Measurements from ENCODE around the gene KANSL1L.

The KANSL1L gene

GRCh38 chr2:209993968-209994367 lies 177.2 kb downstream of the KANSL1L start:
- Histone ChIP-seq H3K27me3 (replicated peaks; ENCODE audit: insufficient read depth, low read length) (no peaks in the 10 kb centered on the region), H3K36me3 (replicated peaks; ENCODE audit: insufficient read depth, low read length) (no peaks in the 10 kb centered on the region), H3K4me1 (ENCODE audit: low read length) (no peaks in the 10 kb centered on the region), H3K27ac (ENCODE audit: low read length) (no peak overlapping the region), H3F3A (ENCODE audit: insufficient read depth, low read length) (no peaks in the 10 kb centered on the region), H4K20me1 (ENCODE audit: insufficient read depth, low read length) (no peaks in the 10 kb centered on the region), H3K4me3 (ENCODE audit: low read length) (no peak overlapping the region), H3K4me2 (ENCODE audit: low read depth, low read length) (no peak overlapping the region), H2AFZ (ENCODE audit: low read length) (no peak overlapping the region), H3K9me2 (replicated peaks; ENCODE audit: insufficient read depth, low read length) (no peaks in the 10 kb centered on the region), H3K79me2 (ENCODE audit: low read length) (no peaks in the 10 kb centered on the region), H3K9me3 (replicated peaks; ENCODE audit: insufficient read depth, low read length) (no peaks in the 10 kb centered on the region), H3K9ac (ENCODE audit: low read length) (no peak overlapping the region)
- DNase-seq, result no peak
- TF ChIP-seq CTCF (IDR thresholded peaks at IDR 0.05; ENCODE audit: low read length), result no peak
- no peak for TF ChIP-seq EZH2phosphoT487 (IDR thresholded peaks at IDR 0.05; ENCODE audit: low read length)
- no peak for TF ChIP-seq EZH2 (optimal IDR thresholded peaks at IDR 0.05; ENCODE audit: low read depth, low read length)

- no peaks in the 10 kb centered on the region for H3K4me1 ChIP-seq (ENCODE audit: low read length)
- no peaks in the 10 kb centered on the region for H3F3A ChIP-seq (ENCODE audit: insufficient read depth, low read length)
- no peak overlapping the region for H3K4me2 ChIP-seq (ENCODE audit: low read depth, low read length)
- no peak overlapping the region for H3K4me3 ChIP-seq (ENCODE audit: low read length)
- no peak for TF ChIP-seq EZH2 (optimal IDR thresholded peaks at IDR 0.05; ENCODE audit: low read depth, low read length)
- TF ChIP-seq EZH2phosphoT487 (IDR thresholded peaks at IDR 0.05; ENCODE audit: low read length), result no peak
- DNase-seq, result no peak
- H3K36me3 ChIP-seq (replicated peaks; ENCODE audit: insufficient read depth, low read length), result no peaks in the 10 kb centered on the region
- no peaks in the 10 kb centered on the region for H4K20me1 ChIP-seq (ENCODE audit: insufficient read depth, low read length)
- H3K9me3 ChIP-seq (replicated peaks; ENCODE audit: insufficient read depth, low read length), result no peaks in the 10 kb centered on the region
- no peak overlapping the region for H3K27ac ChIP-seq (ENCODE audit: low read length)
- no peak overlapping the region for H3K9ac ChIP-seq (ENCODE audit: low read length)
- H2AFZ ChIP-seq (ENCODE audit: low read length), result no peak overlapping the region
- H3K79me2 ChIP-seq (ENCODE audit: low read length), result no peaks in the 10 kb centered on the region
- no peaks in the 10 kb centered on the region for H3K27me3 ChIP-seq (replicated peaks; ENCODE audit: insufficient read depth, low read length)
- H3K9me2 ChIP-seq (replicated peaks; ENCODE audit: insufficient read depth, low read length), result no peaks in the 10 kb centered on the region
Observed at GRCh38 chr2:209990838-209991237, 180.4 kb downstream of the KANSL1L start.

- Histone ChIP-seq H3K27ac (ENCODE audit: low read length) (no peak overlapping the region), H3K9me3 (replicated peaks; ENCODE audit: insufficient read depth, low read length) (no peaks in the 10 kb centered on the region), H4K20me1 (ENCODE audit: insufficient read depth, low read length) (no peaks in the 10 kb centered on the region), H3F3A (ENCODE audit: insufficient read depth, low read length) (peaks cover 4% of the 10 kb centered on the region; the same call in 1 of the 2 replicates), H2AFZ (ENCODE audit: low read length) (no peak overlapping the region), H3K27me3 (replicated peaks; ENCODE audit: insufficient read depth, low read length) (no peaks in the 10 kb centered on the region), H3K79me2 (ENCODE audit: low read length) (no peaks in the 10 kb centered on the region), H3K36me3 (replicated peaks; ENCODE audit: insufficient read depth, low read length) (no peaks in the 10 kb centered on the region), H3K4me3 (ENCODE audit: low read length) (no peak overlapping the region), H3K9me2 (replicated peaks; ENCODE audit: insufficient read depth, low read length) (no peaks in the 10 kb centered on the region), H3K4me2 (ENCODE audit: low read depth, low read length) (peak overlapping the region; percentile 19; the same call in 1 of the 2 replicates), H3K4me1 (ENCODE audit: low read length) (peaks cover 12% of the 10 kb centered on the region; the same call in 1 of the 2 replicates), H3K9ac (ENCODE audit: low read length) (no peak overlapping the region)
- TF ChIP-seq CTCF (IDR thresholded peaks at IDR 0.05; ENCODE audit: low read length) (no peak), EZH2 (optimal IDR thresholded peaks at IDR 0.05; ENCODE audit: low read depth, low read length) (no peak), EZH2phosphoT487 (IDR thresholded peaks at IDR 0.05; ENCODE audit: low read length) (no peak)
- DNase-seq, result peak; percentile 41
Observed at GRCh38 chr2:209988010-209988409, 183.2 kb downstream of the KANSL1L start.

GRCh38 chr2:209986415-209986814 lies 184.8 kb downstream of the KANSL1L start:
- Histone ChIP-seq H2AFZ (ENCODE audit: low read length) (no peak overlapping the region), H3K9me3 (replicated peaks; ENCODE audit: insufficient read depth, low read length) (no peaks in the 10 kb centered on the region), H3K9me2 (replicated peaks; ENCODE audit: insufficient read depth, low read length) (no peaks in the 10 kb centered on the region), H3F3A (ENCODE audit: insufficient read depth, low read length) (peaks cover 4% of the 10 kb centered on the region; the same call in 1 of the 2 replicates), H4K20me1 (ENCODE audit: insufficient read depth, low read length) (no peaks in the 10 kb centered on the region), H3K27ac (ENCODE audit: low read length) (no peak overlapping the region), H3K27me3 (replicated peaks; ENCODE audit: insufficient read depth, low read length) (no peaks in the 10 kb centered on the region), H3K4me3 (ENCODE audit: low read length) (no peak overlapping the region), H3K4me2 (ENCODE audit: low read depth, low read length) (no peak overlapping the region), H3K9ac (ENCODE audit: low read length) (no peak overlapping the region), H3K4me1 (ENCODE audit: low read length) (peaks cover 12% of the 10 kb centered on the region; the same call in 1 of the 2 replicates), H3K79me2 (ENCODE audit: low read length) (no peaks in the 10 kb centered on the region), H3K36me3 (replicated peaks; ENCODE audit: insufficient read depth, low read length) (no peaks in the 10 kb centered on the region)
- TF ChIP-seq EZH2 (optimal IDR thresholded peaks at IDR 0.05; ENCODE audit: low read depth, low read length) (no peak), EZH2phosphoT487 (IDR thresholded peaks at IDR 0.05; ENCODE audit: low read length) (no peak), CTCF (IDR thresholded peaks at IDR 0.05; ENCODE audit: low read length) (no peak)
- DNase-seq, result no peak

All from MM.1S (cell line).